Lung (tissue), 16 donors: ENCODE results near the gene SPATA6L. TPM values are rescaled to one million over a fixed set of nuclear protein-coding genes. Genes with fewer than 3 reads are reported as not detected.

Experiments
- ATAC-seq: fragments of 200-7000 bp; cut with Tn5 transposase; one replicate; pipeline ENCODE4 v1.9.1; 2020; ENCODE audit warnings: moderate number of reproducible peaks; ENCODE audit not compliant: insufficient read depth, low FRiP score
- DNase-seq, 3 donors: peaks; one replicate each; pipeline ENCODE4 v3.0.0-alpha.2; 2013 to 2017
- H3K27ac ChIP-seq, 2 donors: one replicate each; pipeline ENCODE4 v1.5.1; 2013; ENCODE audit warnings: mild to moderate bottlenecking in 2 of 2, moderate library complexity in 2 of 2, control low read depth in 1 of 2, inconsistent platforms in 1 of 2, low read depth in 1 of 2, low read length in 1 of 2
- H3K27me3 ChIP-seq, 3 donors: one replicate each; pipeline ENCODE4 v1.5.1; 2013; ENCODE audit warnings: low read length in 2 of 3; ENCODE audit not compliant: control insufficient read depth in 3 of 3, insufficient read depth in 3 of 3
- H3K36me3 ChIP-seq, 4 donors: one replicate each; pipeline ENCODE4 v1.5.1; 2013; ENCODE audit warnings: low read length in 4 of 4, mild to moderate bottlenecking in 1 of 4, moderate library complexity in 1 of 4; ENCODE audit not compliant: control insufficient read depth in 4 of 4, insufficient read depth in 4 of 4
- H3K4me1 ChIP-seq, 5 donors: one replicate each; pipeline ENCODE4 v1.5.1; 2013; ENCODE audit warnings: low read length in 5 of 5, mild to moderate bottlenecking in 2 of 5, moderate library complexity in 1 of 5; ENCODE audit not compliant: control insufficient read depth in 5 of 5, insufficient read depth in 5 of 5
- H3K4me3 ChIP-seq: one replicate; pipeline ENCODE4 v1.5.1; 2013; ENCODE audit warnings: mild to moderate bottlenecking, control low read depth, moderate library complexity
- H3K9ac ChIP-seq, 2 donors: one replicate each; pipeline ENCODE4 v1.5.1; 2013; ENCODE audit warnings: low read length in 2 of 2, control low read depth in 1 of 2; ENCODE audit not compliant: insufficient read depth in 1 of 2
- H3K9me3 ChIP-seq, 4 donors: one replicate each; pipeline ENCODE4 v1.5.1; 2013; ENCODE audit warnings: low read length in 3 of 4, mild to moderate bottlenecking in 1 of 4, moderate library complexity in 1 of 4; ENCODE audit not compliant: control insufficient read depth in 4 of 4, insufficient read depth in 3 of 4
- CTCF ChIP-seq: IDR thresholded peaks from 2 replicates; pipeline ENCODE4 v1.5.1; 2012; ENCODE audit warnings: mild to moderate bottlenecking; ENCODE audit errors: control extremely low read depth, extremely low read depth
- WGBS, 2 donors: extraction: QIAGEN DNeasy Blood & Tissue Kit; methylation state at CpG; one replicate each; pipeline ENCODE4 v1.1.7; 2013; 5-methylcytosine and 5-hydroxymethylcytosine counted together
- long read RNA-seq, 5 donors: transcript quantifications; one replicate each; lab custom pipeline, GENCODE V29; 2026
- polyA plus RNA-seq, 2 donors: library from polyadenylated mRNA; stranded (reverse); fragments of 200-250 nt; gene quantifications; one replicate each; pipeline ENCODE4 v1.2.1, GENCODE V29; 2013
- total RNA-seq, 2 donors: library from RNA; depleted of rRNA in 1 of 2; stranded (reverse); fragments of >200 nt in 1 of 2; gene quantifications; one replicate each; pipeline ENCODE4 v1.2.1, GENCODE V29; 2014 to 2021
- donor health status: control.
- donor health status: control.
- donor health status: Bipolar disorder and iron deficiency.
- donor health status: healthy.
- donor health status: DM: yes; HTN: yes; CAD: no.

SPATA6L gene
- total RNA-seq, result 10 to 100 TPM; 18.2 to 25.6 TPM
- 1 to 10 TPM; 2.1 to 4.6 TPM for polyA plus RNA-seq
- long read RNA-seq, donor 1, result 0 reads
- long read RNA-seq, donor 2, result 0 reads
- long read RNA-seq, donor 3, result 0 reads
- long read RNA-seq, donor 4, result 0 reads
- long read RNA-seq, donor 5, result 0 reads

- Histone ChIP-seq H3K36me3 (no peaks in the 10 kb centered on the region), H3K9ac (peak within 1 kb of the TSS; percentile 26 to 92), H3K27ac (peak within 1 kb of the TSS in 1 of 2 donors; percentile 87), H3K4me1 (peaks cover 7 to 33% (median 8%) of the 10 kb centered on the region in 5 donors), H3K9me3 (no peaks in the 10 kb centered on the region), H3K27me3 (no peaks in the 10 kb centered on the region), H3K4me3 (peak within 1 kb of the TSS; percentile 50)
- no peak for TF ChIP-seq CTCF
- peak; percentile 50 for ATAC-seq
- 1% methylated on average over 36 of the region's 36 CpGs for WGBS, 2 donors
- DNase-seq, result peak; percentile 75 to 87 (median 76)
Measured at GRCh38 chr9:4666042-4666699, at the start of gene SPATA6L. TSS of gene SPATA6L (minus strand) at chr9:4666480. CDS start at chr9:4666250, 230 bp downstream.

- 80 to 86% methylated on average over 9 of the region's 9 CpGs for WGBS, 2 donors
- H3K36me3 ChIP-seq, result peaks cover 23 to 49% (median 36%) of the 10 kb centered on the region in 4 donors
Measured at GRCh38 chr9:4714266-4715016, 48.2 kb upstream of the SPATA6L start.

GRCh38 chr9:4713849-4714248, 47.6 kb upstream of the SPATA6L start:
- DNase-seq (peak in 2 of 3 donors; percentile 6 to 20), ATAC-seq (peak; percentile 27)
- 73 to 76% methylated on average over 7 of the region's 7 CpGs for WGBS, 2 donors

More at GRCh38 chr9:4714266-4715016, 48.2 kb upstream of the SPATA6L start:
- Histone ChIP-seq H3K27ac (no peak overlapping the region), H3K4me1 (peaks cover 0 to 4% (median 0%) of the 10 kb centered on the region in 5 donors), H3K9ac (no peak overlapping the region), H3K27me3 (no peaks in the 10 kb centered on the region), H3K9me3 (no peaks in the 10 kb centered on the region), H3K4me3 (no peak overlapping the region)
- DNase-seq, result no peak
- no peak for ATAC-seq
- no peak for TF ChIP-seq CTCF

More at GRCh38 chr9:4713849-4714248, 47.6 kb upstream of the SPATA6L start:
- no peak for TF ChIP-seq CTCF
- Histone ChIP-seq H3K4me3 (no peak overlapping the region), H3K9me3 (no peaks in the 10 kb centered on the region), H3K36me3 (peaks cover 21 to 46% (median 33%) of the 10 kb centered on the region in 4 donors), H3K4me1 (peaks cover 0 to 4% (median 0%) of the 10 kb centered on the region in 5 donors), H3K9ac (no peak overlapping the region), H3K27ac (no peak overlapping the region), H3K27me3 (no peaks in the 10 kb centered on the region)
